Panc1 (cell line): Measurements from ENCODE around the gene TSPAN15. TPM values are rescaled to one million over a fixed set of nuclear protein-coding genes. Genes with fewer than 3 reads are reported as not detected.
A peak's percentile ranks its signal among the peaks of the same experiment; 100 is the strongest.

ENCODE experiments used
- ATAC-seq: fragments of 200-7000 bp; cut with Tn5 transposase; 2 replicates; pipeline ENCODE4 v1.9.1; 2020; ENCODE audit warnings: mild to moderate bottlenecking, moderate library complexity
- BruUV-seq: library from RNA; stranded (reverse); fragments of 400-500 nt; replicated peaks from 2 replicates; lab custom pipeline; 2021; lab: Mats Ljungman, UMichigan
- CTCF ChIA-PET: fragments of 300-600 bp; sonication (Branson Sonifier 250); formaldehyde crosslinking; loops from one replicate; lab custom pipeline; 2022; ENCODE audit warnings: antibody characterized with exemption; lab: Charles Lee
- POLR2A ChIA-PET: fragments of 300-600 bp; sonication (Branson Sonifier 250); formaldehyde crosslinking; loops from one replicate; lab custom pipeline; 2022; ENCODE audit warnings: antibody characterized with exemption; lab: Charles Lee
- DNase-seq: peaks from one replicate; pipeline ENCODE4 v3.0.0-alpha.2; 2010; ENCODE audit warnings: low read depth, low spot score
- H3K27ac ChIP-seq: 2 replicates; pipeline ENCODE4 v1.5.1; 2011; ENCODE audit warnings: mild to moderate bottlenecking, low read length, inconsistent platforms
- H3K27me3 ChIP-seq: fragments of 200-500 bp; sonication (Bioruptor generic); 2 replicates; pipeline ENCODE4 v1.6.0; 2014; ENCODE audit warnings: low read length, inconsistent platforms; ENCODE audit not compliant: control insufficient read depth, insufficient read depth
- H3K36me3 ChIP-seq: fragments of 200-500 bp; sonication (Bioruptor generic); 2 replicates; pipeline ENCODE4 v1.5.1; 2014; ENCODE audit warnings: inconsistent platforms, mild to moderate bottlenecking, low read length, moderate library complexity; ENCODE audit not compliant: control insufficient read depth, insufficient read depth
- H3K4me1 ChIP-seq: 2 replicates; pipeline ENCODE4 v1.5.1; 2011; ENCODE audit warnings: inconsistent platforms, mild to moderate bottlenecking, low read length, moderate library complexity; ENCODE audit not compliant: control insufficient read depth, insufficient read depth
- H3K4me3 ChIP-seq, 2 experiments: 2 replicates each; pipeline ENCODE4 v1.5.1; 2011 to 2012; ENCODE audit warnings: low read depth in 2 of 2, low read length in 2 of 2, mild to moderate bottlenecking in 2 of 2, inconsistent platforms in 1 of 2, moderate library complexity in 1 of 2
- H3K9me3 ChIP-seq: fragments of 200-500 bp; sonication (Bioruptor generic); 2 replicates; pipeline ENCODE4 v1.5.1; 2014; ENCODE audit warnings: low read depth, mild to moderate bottlenecking, inconsistent platforms, low read length, moderate library complexity; ENCODE audit not compliant: control insufficient read depth, insufficient read depth
- POLR2AphosphoS5 ChIP-seq: IDR thresholded peaks from 2 replicates; pipeline ENCODE4 v1.6.1; 2012; ENCODE audit warnings: mild to moderate bottlenecking, low read depth, low read length, moderate library complexity
- REST ChIP-seq, 2 experiments: IDR thresholded peaks; 2 replicates each; pipeline ENCODE4 v1.6.1; 2011 to 2012; ENCODE audit warnings: low read depth in 2 of 2, control low read depth in 1 of 2, low read length in 1 of 2, mild to moderate bottlenecking in 1 of 2, moderate library complexity in 1 of 2; ENCODE audit not compliant: insufficient read depth in 1 of 2
- SIN3A ChIP-seq: IDR thresholded peaks from 2 replicates; pipeline ENCODE4 v1.6.1; 2012; ENCODE audit warnings: low read depth, mild to moderate bottlenecking, low read length, moderate library complexity, borderline replicate concordance; ENCODE audit not compliant: insufficient read depth
- TCF7L2 ChIP-seq: IDR thresholded peaks from 2 replicates; pipeline ENCODE4 v1.6.1; 2011; ENCODE audit warnings: mild to moderate bottlenecking, low read depth, low read length, inconsistent platforms
- in situ Hi-C: cut with HindIII; loops from 2 replicates; pipeline ENCODE4 v1.10.0; 2016; ENCODE audit warnings: low sequenced_read_pairs, low pct_unique_long_range_greater_than_20kb
- intact Hi-C: fragments of 100-400 bp; cut with micrococcal nuclease; formaldehyde crosslinking; loops from one replicate; pipeline ENCODE4 v1.10.0; 2022; ENCODE audit not compliant: unreplicated experiment
- total RNA-seq: library from RNA; stranded (reverse); gene quantifications from one replicate; pipeline ENCODE4 v1.2.1, GENCODE V29; 2021; ENCODE audit not compliant: unreplicated experiment
- TF ChIP-seq, protein P1 (sequence below): fragments of 450-650 bp; IDR thresholded peaks from 2 replicates; pipeline ENCODE4 v1.5.1; 2017; ENCODE audit warnings: mild to moderate bottlenecking

The TSPAN15 gene
- total RNA-seq, 1 experiment from 2014 or later = 199 TPM

- TF ChIP-seq TCF7L2 (no peak), SIN3A (no peak), POLR2AphosphoS5 (no peak), REST (IDR thresholded peaks at IDR 0.05; ENCODE audit: insufficient read depth in 1 of 2, low read depth in 2 of 2, low read length in 1 of 2) (no peak)
- TF ChIP-seq, protein P1, sequence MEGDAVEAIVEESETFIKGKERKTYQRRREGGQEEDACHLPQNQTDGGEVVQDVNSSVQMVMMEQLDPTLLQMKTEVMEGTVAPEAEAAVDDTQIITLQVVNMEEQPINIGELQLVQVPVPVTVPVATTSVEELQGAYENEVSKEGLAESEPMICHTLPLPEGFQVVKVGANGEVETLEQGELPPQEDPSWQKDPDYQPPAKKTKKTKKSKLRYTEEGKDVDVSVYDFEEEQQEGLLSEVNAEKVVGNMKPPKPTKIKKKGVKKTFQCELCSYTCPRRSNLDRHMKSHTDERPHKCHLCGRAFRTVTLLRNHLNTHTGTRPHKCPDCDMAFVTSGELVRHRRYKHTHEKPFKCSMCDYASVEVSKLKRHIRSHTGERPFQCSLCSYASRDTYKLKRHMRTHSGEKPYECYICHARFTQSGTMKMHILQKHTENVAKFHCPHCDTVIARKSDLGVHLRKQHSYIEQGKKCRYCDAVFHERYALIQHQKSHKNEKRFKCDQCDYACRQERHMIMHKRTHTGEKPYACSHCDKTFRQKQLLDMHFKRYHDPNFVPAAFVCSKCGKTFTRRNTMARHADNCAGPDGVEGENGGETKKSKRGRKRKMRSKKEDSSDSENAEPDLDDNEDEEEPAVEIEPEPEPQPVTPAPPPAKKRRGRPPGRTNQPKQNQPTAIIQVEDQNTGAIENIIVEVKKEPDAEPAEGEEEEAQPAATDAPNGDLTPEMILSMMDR = no peak
- Histone ChIP-seq H3K36me3 (0 out of 2 replicates have a peak, but pooled peaks cover 3% of the 10 kb centered on the region), H3K27me3 (no peaks in the 10 kb centered on the region), H3K4me3 (no peak overlapping the region), H3K27ac (peak overlapping the region; percentile 67), H3K4me1 (peaks cover 73% of the 10 kb centered on the region), H3K9me3 (no peaks in the 10 kb centered on the region)
- ATAC-seq = no peak
- CTCF ChIA-PET = interaction anchor here (0.7 to 0.9 kb wide), 4 partner anchors 11 to 725 kb away, joined by 3 to 8 read pairs (median 4); no protein-coding TSS in a partner anchor
- in situ Hi-C loops = no loop called here
- intact Hi-C loops = no loop called here
- DNase-seq = no peak
- POLR2A ChIA-PET = interaction anchor here (0.6 to 0.7 kb wide), 2 partner anchors 16 to 375 kb away, joined by 5 to 6 read pairs; no protein-coding TSS in a partner anchor
- BruUV-seq = TSS peak; percentile 28
Observed at GRCh38 chr10:69467928-69468750, 16.9 kb downstream of the TSPAN15 start.

GRCh38 chr10:69468751-69469089 lies 17.5 kb downstream of the TSPAN15 start:
- Histone ChIP-seq H3K9me3 (no peaks in the 10 kb centered on the region), H3K27me3 (no peaks in the 10 kb centered on the region), H3K27ac (peak overlapping the region; percentile 67), H3K4me1 (peaks cover 72% of the 10 kb centered on the region), H3K4me3 (no peak overlapping the region), H3K36me3 (0 out of 2 replicates have a peak, but pooled peaks cover 3% of the 10 kb centered on the region)
- TF ChIP-seq, protein P1 = no peak
- no peak for TF ChIP-seq SIN3A
- no peak for TF ChIP-seq REST (IDR thresholded peaks at IDR 0.05; ENCODE audit: insufficient read depth in 1 of 2, low read depth in 2 of 2, low read length in 1 of 2)
- TF ChIP-seq TCF7L2 = no peak
- no peak for TF ChIP-seq POLR2AphosphoS5
- ChIA-PET POLR2A (interaction anchor here (0.7 kb wide), 1 partner anchor 16 kb away, joined by 6 read pairs; no protein-coding TSS in a partner anchor), CTCF (interaction anchor here (0.7 to 0.9 kb wide), 2 partner anchors 60 to 173 kb away, joined by 3 to 8 read pairs; no protein-coding TSS in a partner anchor)
- BruUV-seq = no TSS peak
- intact Hi-C loops (no loop called here), in situ Hi-C loops (no loop called here)
- ATAC-seq (no peak), DNase-seq (no peak)
